ENCODE measurements around the gene HBZ.
A peak's percentile ranks its signal among the peaks of the same experiment; 100 is the strongest.
"Not testable (repeated sequence)": the region's sequence is repeated elsewhere in the genome, so short reads cannot be mapped to it uniquely, and the experiment has no call there.

The HBZ gene

GRCh38 chr16:163139-163538 is 10.7 kb downstream of the HBZ start:
- not testable (repeated sequence) for H3K9ac ChIP-seq (ENCODE audit: low read length); H2BK12ac ChIP-seq (ENCODE audit: low read length in 2 of 2); H3K27ac ChIP-seq (ENCODE audit: low read length, poor library complexity, severe bottlenecking); H3K23ac ChIP-seq (ENCODE audit: low read length in 2 of 2); H3K4me3 ChIP-seq (ENCODE audit: insufficient read depth in 1 of 2, low read depth in 1 of 2, low read length in 2 of 2); H2AK5ac ChIP-seq (ENCODE audit: low read length, severe bottlenecking); H4K91ac ChIP-seq (ENCODE audit: low read length); H3K14ac ChIP-seq (ENCODE audit: low read length in 2 of 2); H3K4ac ChIP-seq (ENCODE audit: low read depth in 1 of 2, low read length in 2 of 2); H4K8ac ChIP-seq (ENCODE audit: low read length); H3K18ac ChIP-seq (ENCODE audit: low read depth in 1 of 2, low read length in 2 of 2); H2BK120ac ChIP-seq (ENCODE audit: low read depth, low read length); H3K36me3 ChIP-seq (ENCODE audit: control insufficient read depth in 1 of 2, insufficient read depth in 2 of 2, low read depth in 1 of 2, low read length in 2 of 2); H2BK5ac ChIP-seq (ENCODE audit: low read depth, low read length, poor library complexity, severe bottlenecking); H3K4me2 ChIP-seq (ENCODE audit: low read length, poor library complexity, severe bottlenecking); H3K9me3 ChIP-seq (ENCODE audit: control insufficient read depth, low read length); H3K79me1 ChIP-seq (replicated peaks; ENCODE audit: low read length, poor library complexity, severe bottlenecking); H2BK15ac ChIP-seq (ENCODE audit: low read depth, poor library complexity, severe bottlenecking); H2AFZ ChIP-seq (ENCODE audit: low read depth, low read length); DNase-seq
- Histone ChIP-seq H3K27me3 (ENCODE audit: control insufficient read depth in 1 of 2, insufficient read depth in 1 of 2, low read length in 2 of 2) (peaks cover 56 to 61% of the 10 kb centered on the region in 2 experiments), H3K4me1 (ENCODE audit: control insufficient read depth, insufficient read depth, low read depth, low read length) (peaks cover 14% of the 10 kb centered on the region)
- WGBS, result 93% methylated on average over 10 of the region's 10 CpGs

GRCh38 chr16:163696-164095 is 11.3 kb downstream of the HBZ start:
- not testable (repeated sequence) for H2BK15ac ChIP-seq (ENCODE audit: low read depth, poor library complexity, severe bottlenecking); H2BK5ac ChIP-seq (ENCODE audit: low read depth, low read length, poor library complexity, severe bottlenecking); H2BK12ac ChIP-seq (ENCODE audit: low read length in 2 of 2); H2BK120ac ChIP-seq (ENCODE audit: low read depth, low read length); DNase-seq; H3K36me3 ChIP-seq (ENCODE audit: control insufficient read depth in 1 of 2, insufficient read depth in 2 of 2, low read depth in 1 of 2, low read length in 2 of 2); H3K9me3 ChIP-seq (ENCODE audit: control insufficient read depth, low read length); H4K91ac ChIP-seq (ENCODE audit: low read length); H2AK5ac ChIP-seq (ENCODE audit: low read length, severe bottlenecking); H3K27ac ChIP-seq (ENCODE audit: low read length, poor library complexity, severe bottlenecking); H3K23ac ChIP-seq (ENCODE audit: low read length in 2 of 2); H3K18ac ChIP-seq (ENCODE audit: low read depth in 1 of 2, low read length in 2 of 2); H2AFZ ChIP-seq (ENCODE audit: low read depth, low read length); H3K4me3 ChIP-seq (ENCODE audit: insufficient read depth in 1 of 2, low read depth in 1 of 2, low read length in 2 of 2); H3K79me1 ChIP-seq (replicated peaks; ENCODE audit: low read length, poor library complexity, severe bottlenecking); H4K8ac ChIP-seq (ENCODE audit: low read length); H3K4ac ChIP-seq (ENCODE audit: low read depth in 1 of 2, low read length in 2 of 2); H3K4me2 ChIP-seq (ENCODE audit: low read length, poor library complexity, severe bottlenecking); H3K9ac ChIP-seq (ENCODE audit: low read length); H3K14ac ChIP-seq (ENCODE audit: low read length in 2 of 2)
- Histone ChIP-seq H3K27me3 (ENCODE audit: control insufficient read depth in 1 of 2, insufficient read depth in 1 of 2, low read length in 2 of 2) (peaks cover 61 to 62% of the 10 kb centered on the region in 2 experiments), H3K4me1 (ENCODE audit: control insufficient read depth, insufficient read depth, low read depth, low read length) (peaks cover 14% of the 10 kb centered on the region)
- WGBS, result no CpG with 5 or more reads among the region's 3 CpGs

GRCh38 chr16:164134-164823 is 11.8 kb downstream of the HBZ start:
- not testable (repeated sequence) for H3K79me1 ChIP-seq (replicated peaks; ENCODE audit: low read length, poor library complexity, severe bottlenecking); DNase-seq; H3K18ac ChIP-seq (ENCODE audit: low read depth in 1 of 2, low read length in 2 of 2); H3K27ac ChIP-seq (ENCODE audit: low read length, poor library complexity, severe bottlenecking); H2AFZ ChIP-seq (ENCODE audit: low read depth, low read length); H3K14ac ChIP-seq (ENCODE audit: low read length in 2 of 2); H2BK5ac ChIP-seq (ENCODE audit: low read depth, low read length, poor library complexity, severe bottlenecking); H4K8ac ChIP-seq (ENCODE audit: low read length); H3K9me3 ChIP-seq (ENCODE audit: control insufficient read depth, low read length); H2BK12ac ChIP-seq (ENCODE audit: low read length in 2 of 2); H3K4me2 ChIP-seq (ENCODE audit: low read length, poor library complexity, severe bottlenecking); H2BK15ac ChIP-seq (ENCODE audit: low read depth, poor library complexity, severe bottlenecking); H3K23ac ChIP-seq (ENCODE audit: low read length in 2 of 2); H3K9ac ChIP-seq (ENCODE audit: low read length); H3K4ac ChIP-seq (ENCODE audit: low read depth in 1 of 2, low read length in 2 of 2); H3K36me3 ChIP-seq (ENCODE audit: control insufficient read depth in 1 of 2, insufficient read depth in 2 of 2, low read depth in 1 of 2, low read length in 2 of 2); H3K4me3 ChIP-seq (ENCODE audit: insufficient read depth in 1 of 2, low read depth in 1 of 2, low read length in 2 of 2); H2BK120ac ChIP-seq (ENCODE audit: low read depth, low read length); H4K91ac ChIP-seq (ENCODE audit: low read length); H2AK5ac ChIP-seq (ENCODE audit: low read length, severe bottlenecking)
- WGBS, result no CpG with 5 or more reads among the region's 80 CpGs
- Histone ChIP-seq H3K4me1 (ENCODE audit: control insufficient read depth, insufficient read depth, low read depth, low read length) (peaks cover 14% of the 10 kb centered on the region), H3K27me3 (ENCODE audit: control insufficient read depth in 1 of 2, insufficient read depth in 1 of 2, low read length in 2 of 2) (peaks cover 63 to 64% of the 10 kb centered on the region in 2 experiments)

GRCh38 chr16:164827-165538 is 12.5 kb downstream of the HBZ start:
- Histone ChIP-seq H2AFZ (ENCODE audit: low read depth, low read length) (no peak overlapping the region), H3K27ac (ENCODE audit: low read length, poor library complexity, severe bottlenecking) (no peak overlapping the region), H3K4ac (ENCODE audit: low read depth in 1 of 2, low read length in 2 of 2) (no peak overlapping the region), H3K36me3 (ENCODE audit: control insufficient read depth in 1 of 2, insufficient read depth in 2 of 2, low read depth in 1 of 2, low read length in 2 of 2) (no peaks in the 10 kb centered on the region), H3K27me3 (ENCODE audit: control insufficient read depth in 1 of 2, insufficient read depth in 1 of 2, low read length in 2 of 2) (peaks cover 60 to 61% of the 10 kb centered on the region in 2 experiments), H3K4me3 (ENCODE audit: insufficient read depth in 1 of 2, low read depth in 1 of 2, low read length in 2 of 2) (no peak overlapping the region), H3K23ac (ENCODE audit: low read length in 2 of 2) (no peak overlapping the region), H2BK12ac (ENCODE audit: low read length in 2 of 2) (no peak overlapping the region), H3K9ac (ENCODE audit: low read length) (no peak overlapping the region), H2BK15ac (ENCODE audit: low read depth, poor library complexity, severe bottlenecking) (no peak overlapping the region), H3K18ac (ENCODE audit: low read depth in 1 of 2, low read length in 2 of 2) (no peak overlapping the region), H2BK120ac (ENCODE audit: low read depth, low read length) (no peak overlapping the region), H3K4me2 (ENCODE audit: low read length, poor library complexity, severe bottlenecking) (peak overlapping the region; percentile 18), H3K9me3 (ENCODE audit: control insufficient read depth, low read length) (no peaks in the 10 kb centered on the region), H3K4me1 (ENCODE audit: control insufficient read depth, insufficient read depth, low read depth, low read length) (peaks cover 14% of the 10 kb centered on the region), H3K14ac (ENCODE audit: low read length in 2 of 2) (no peak overlapping the region), H4K91ac (ENCODE audit: low read length) (no peak overlapping the region), H2BK5ac (ENCODE audit: low read depth, low read length, poor library complexity, severe bottlenecking) (no peak overlapping the region), H4K8ac (ENCODE audit: low read length) (no peak overlapping the region), H3K79me1 (replicated peaks; ENCODE audit: low read length, poor library complexity, severe bottlenecking) (no peaks in the 10 kb centered on the region), H2AK5ac (ENCODE audit: low read length, severe bottlenecking) (no peak overlapping the region)
- 4% methylated on average over 38 of the region's 77 CpGs for WGBS
- no peak for DNase-seq
